K562 (cell line): ENCODE data around the gene LAMA3. TPM values are rescaled to one million over a fixed set of nuclear protein-coding genes. Genes with fewer than 3 reads are reported as not detected.

Source experiments
- POLR2AphosphoS2 ChIP-seq: IDR thresholded peaks from 2 replicates; pipeline ENCODE4 v1.6.1; 2012; ENCODE audit warnings: low read length, improper control_type of control experiment
- SIN3A ChIP-seq, 2 experiments: fragments of 150-350 bp in 1 of 2; IDR thresholded peaks; 2 replicates each; pipeline ENCODE4 v1.6.1; 2011 to 2016; ENCODE audit warnings: borderline replicate concordance in 2 of 2, low read depth in 2 of 2, low read length in 2 of 2, mild to moderate bottlenecking in 2 of 2, moderate library complexity in 2 of 2; ENCODE audit not compliant: control insufficient read depth in 1 of 2
- polyA plus RNA-seq, 8 experiments: library from polyadenylated mRNA; depleted of rRNA in 4 of 8; stranded (reverse) in 5 of 8; unstranded in 3 of 8; fragments of >200 nt; fragmentation: Nextera tagmentation in 2 of 8; fragmentation: Illumina TruSeq in 1 of 8; extraction: Ambion mirVana in 2 of 8; extraction: Trizol in 1 of 8; gene quantifications; 2 replicates each; pipeline versions ENCODE4 v1.2.1 to v1.2.3, GENCODE V29; 2011 to 2014; ENCODE audit warnings: inconsistent platforms in 1 of 8, missing spikeins in 1 of 8
- total RNA-seq, 7 experiments: library from RNA; depleted of rRNA in 6 of 7; stranded (reverse); fragments of >200 nt in 6 of 7; fragmentation: Illumina TruSeq in 2 of 7; extraction: Trizol in 2 of 7; gene quantifications; 2 replicates each; pipeline versions ENCODE4 v1.2.1 to v1.2.3, GENCODE V29; 2011 to 2021; ENCODE audit warnings: low replicate concordance in 1 of 7
- TF ChIP-seq, protein P1 (sequence below): fragments of 450-650 bp; IDR thresholded peaks from 2 replicates; pipeline ENCODE4 v1.6.1; 2016; ENCODE audit warnings: mild to moderate bottlenecking, moderate library complexity

The LAMA3 gene
- total and polyA plus RNA-seq, 9 of the 15 experiments (the other 6 are each of a cell fraction or from before 2014, with no cell fraction given): 0.07 TPM; not detected in 8

DNA sequence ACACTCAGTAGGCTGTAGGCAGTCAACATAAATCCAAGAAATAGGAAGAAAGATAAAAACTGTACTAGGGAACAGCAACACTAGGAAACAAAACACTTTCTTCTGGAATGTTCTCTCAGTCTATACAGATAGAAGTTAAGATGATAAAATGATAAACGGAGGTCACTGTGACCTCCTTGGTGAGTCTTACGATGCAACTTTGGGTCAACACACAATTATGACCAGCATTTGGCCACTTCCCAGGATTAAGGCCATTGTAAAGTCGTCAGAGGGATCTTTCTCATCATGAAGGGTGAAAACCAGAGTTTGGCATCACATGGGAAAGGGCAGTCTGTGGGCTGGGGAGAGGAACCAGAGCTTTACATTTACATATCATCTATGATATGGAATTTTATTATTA lies 33.4 kb downstream of the LAMA3 start (continued):
- TF ChIP-seq, protein P1, sequence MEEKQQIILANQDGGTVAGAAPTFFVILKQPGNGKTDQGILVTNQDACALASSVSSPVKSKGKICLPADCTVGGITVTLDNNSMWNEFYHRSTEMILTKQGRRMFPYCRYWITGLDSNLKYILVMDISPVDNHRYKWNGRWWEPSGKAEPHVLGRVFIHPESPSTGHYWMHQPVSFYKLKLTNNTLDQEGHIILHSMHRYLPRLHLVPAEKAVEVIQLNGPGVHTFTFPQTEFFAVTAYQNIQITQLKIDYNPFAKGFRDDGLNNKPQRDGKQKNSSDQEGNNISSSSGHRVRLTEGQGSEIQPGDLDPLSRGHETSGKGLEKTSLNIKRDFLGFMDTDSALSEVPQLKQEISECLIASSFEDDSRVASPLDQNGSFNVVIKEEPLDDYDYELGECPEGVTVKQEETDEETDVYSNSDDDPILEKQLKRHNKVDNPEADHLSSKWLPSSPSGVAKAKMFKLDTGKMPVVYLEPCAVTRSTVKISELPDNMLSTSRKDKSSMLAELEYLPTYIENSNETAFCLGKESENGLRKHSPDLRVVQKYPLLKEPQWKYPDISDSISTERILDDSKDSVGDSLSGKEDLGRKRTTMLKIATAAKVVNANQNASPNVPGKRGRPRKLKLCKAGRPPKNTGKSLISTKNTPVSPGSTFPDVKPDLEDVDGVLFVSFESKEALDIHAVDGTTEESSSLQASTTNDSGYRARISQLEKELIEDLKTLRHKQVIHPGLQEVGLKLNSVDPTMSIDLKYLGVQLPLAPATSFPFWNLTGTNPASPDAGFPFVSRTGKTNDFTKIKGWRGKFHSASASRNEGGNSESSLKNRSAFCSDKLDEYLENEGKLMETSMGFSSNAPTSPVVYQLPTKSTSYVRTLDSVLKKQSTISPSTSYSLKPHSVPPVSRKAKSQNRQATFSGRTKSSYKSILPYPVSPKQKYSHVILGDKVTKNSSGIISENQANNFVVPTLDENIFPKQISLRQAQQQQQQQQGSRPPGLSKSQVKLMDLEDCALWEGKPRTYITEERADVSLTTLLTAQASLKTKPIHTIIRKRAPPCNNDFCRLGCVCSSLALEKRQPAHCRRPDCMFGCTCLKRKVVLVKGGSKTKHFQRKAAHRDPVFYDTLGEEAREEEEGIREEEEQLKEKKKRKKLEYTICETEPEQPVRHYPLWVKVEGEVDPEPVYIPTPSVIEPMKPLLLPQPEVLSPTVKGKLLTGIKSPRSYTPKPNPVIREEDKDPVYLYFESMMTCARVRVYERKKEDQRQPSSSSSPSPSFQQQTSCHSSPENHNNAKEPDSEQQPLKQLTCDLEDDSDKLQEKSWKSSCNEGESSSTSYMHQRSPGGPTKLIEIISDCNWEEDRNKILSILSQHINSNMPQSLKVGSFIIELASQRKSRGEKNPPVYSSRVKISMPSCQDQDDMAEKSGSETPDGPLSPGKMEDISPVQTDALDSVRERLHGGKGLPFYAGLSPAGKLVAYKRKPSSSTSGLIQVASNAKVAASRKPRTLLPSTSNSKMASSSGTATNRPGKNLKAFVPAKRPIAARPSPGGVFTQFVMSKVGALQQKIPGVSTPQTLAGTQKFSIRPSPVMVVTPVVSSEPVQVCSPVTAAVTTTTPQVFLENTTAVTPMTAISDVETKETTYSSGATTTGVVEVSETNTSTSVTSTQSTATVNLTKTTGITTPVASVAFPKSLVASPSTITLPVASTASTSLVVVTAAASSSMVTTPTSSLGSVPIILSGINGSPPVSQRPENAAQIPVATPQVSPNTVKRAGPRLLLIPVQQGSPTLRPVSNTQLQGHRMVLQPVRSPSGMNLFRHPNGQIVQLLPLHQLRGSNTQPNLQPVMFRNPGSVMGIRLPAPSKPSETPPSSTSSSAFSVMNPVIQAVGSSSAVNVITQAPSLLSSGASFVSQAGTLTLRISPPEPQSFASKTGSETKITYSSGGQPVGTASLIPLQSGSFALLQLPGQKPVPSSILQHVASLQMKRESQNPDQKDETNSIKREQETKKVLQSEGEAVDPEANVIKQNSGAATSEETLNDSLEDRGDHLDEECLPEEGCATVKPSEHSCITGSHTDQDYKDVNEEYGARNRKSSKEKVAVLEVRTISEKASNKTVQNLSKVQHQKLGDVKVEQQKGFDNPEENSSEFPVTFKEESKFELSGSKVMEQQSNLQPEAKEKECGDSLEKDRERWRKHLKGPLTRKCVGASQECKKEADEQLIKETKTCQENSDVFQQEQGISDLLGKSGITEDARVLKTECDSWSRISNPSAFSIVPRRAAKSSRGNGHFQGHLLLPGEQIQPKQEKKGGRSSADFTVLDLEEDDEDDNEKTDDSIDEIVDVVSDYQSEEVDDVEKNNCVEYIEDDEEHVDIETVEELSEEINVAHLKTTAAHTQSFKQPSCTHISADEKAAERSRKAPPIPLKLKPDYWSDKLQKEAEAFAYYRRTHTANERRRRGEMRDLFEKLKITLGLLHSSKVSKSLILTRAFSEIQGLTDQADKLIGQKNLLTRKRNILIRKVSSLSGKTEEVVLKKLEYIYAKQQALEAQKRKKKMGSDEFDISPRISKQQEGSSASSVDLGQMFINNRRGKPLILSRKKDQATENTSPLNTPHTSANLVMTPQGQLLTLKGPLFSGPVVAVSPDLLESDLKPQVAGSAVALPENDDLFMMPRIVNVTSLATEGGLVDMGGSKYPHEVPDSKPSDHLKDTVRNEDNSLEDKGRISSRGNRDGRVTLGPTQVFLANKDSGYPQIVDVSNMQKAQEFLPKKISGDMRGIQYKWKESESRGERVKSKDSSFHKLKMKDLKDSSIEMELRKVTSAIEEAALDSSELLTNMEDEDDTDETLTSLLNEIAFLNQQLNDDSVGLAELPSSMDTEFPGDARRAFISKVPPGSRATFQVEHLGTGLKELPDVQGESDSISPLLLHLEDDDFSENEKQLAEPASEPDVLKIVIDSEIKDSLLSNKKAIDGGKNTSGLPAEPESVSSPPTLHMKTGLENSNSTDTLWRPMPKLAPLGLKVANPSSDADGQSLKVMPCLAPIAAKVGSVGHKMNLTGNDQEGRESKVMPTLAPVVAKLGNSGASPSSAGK: no peak
- no peak for TF ChIP-seq SIN3A (IDR thresholded peaks at IDR 0.05; ENCODE audit: borderline replicate concordance in 2 of 2, control insufficient read depth in 1 of 2, low read depth in 2 of 2, low read length in 2 of 2)
- TF ChIP-seq POLR2AphosphoS2: no peak
